ENCODE data around the gene MAPK8.

The MAPK8 gene

GRCh38 chr10:48456808-48457761, 150.6 kb downstream of the MAPK8 start:
- no peak for DNase-seq (ENCODE audit: low read depth in 2 of 2)
- H3K4me3 ChIP-seq (replicated peaks in 1 of 2; ENCODE audit: low read depth in 2 of 2, low read length in 2 of 2): no peak overlapping the region
- TF ChIP-seq CTCF (IDR thresholded peaks at IDR 0.05; ENCODE audit: low read depth, low read length): no peak

- no peak for DNase-seq (ENCODE audit: low read depth in 2 of 2)
- no peak overlapping the region for H3K4me3 ChIP-seq (replicated peaks in 1 of 2; ENCODE audit: low read depth in 2 of 2, low read length in 2 of 2)
- no peak for TF ChIP-seq CTCF (IDR thresholded peaks at IDR 0.05; ENCODE audit: low read depth, low read length)
These were observed 151.6 kb downstream of the MAPK8 start for GRCh38 chr10:48457949-48458661.

- no peak overlapping the region for H3K4me3 ChIP-seq (replicated peaks in 1 of 2; ENCODE audit: low read depth in 2 of 2, low read length in 2 of 2)
- TF ChIP-seq CTCF (IDR thresholded peaks at IDR 0.05; ENCODE audit: low read depth, low read length): no peak
- no peak for DNase-seq (ENCODE audit: low read depth in 2 of 2)
These were observed 152.2 kb downstream of the MAPK8 start for GRCh38 chr10:48458662-48459048.

GRCh38 chr10:48459270-48460150, 153.0 kb downstream of the MAPK8 start:
- H3K4me3 ChIP-seq (replicated peaks in 1 of 2; ENCODE audit: low read depth in 2 of 2, low read length in 2 of 2): no peak overlapping the region
- DNase-seq (ENCODE audit: low read depth in 2 of 2): no peak
- TF ChIP-seq CTCF (IDR thresholded peaks at IDR 0.05; ENCODE audit: low read depth, low read length): no peak

- no peak overlapping the region for H3K4me3 ChIP-seq (replicated peaks in 1 of 2; ENCODE audit: low read depth in 2 of 2, low read length in 2 of 2)
- DNase-seq (ENCODE audit: low read depth in 2 of 2): no peak
- TF ChIP-seq CTCF (IDR thresholded peaks at IDR 0.05; ENCODE audit: low read depth, low read length): no peak
These were observed 153.7 kb downstream of the MAPK8 start for GRCh38 chr10:48460182-48460581.
